OCI-LY1 (cell line): ENCODE measurements around the gene PPP2R5C.
A peak's percentile ranks its signal among the peaks of the same experiment; 100 is the strongest.
"Not testable (repeated sequence)": the region's sequence is repeated elsewhere in the genome, so short reads cannot be mapped to it uniquely, and the experiment has no call there.

Experiments used
- H2AFZ ChIP-seq: fragments of 200-600 bp; sonication (generic), shearing (Covaris generic); 2 replicates; pipeline ENCODE4 v1.6.0; 2014; ENCODE audit warnings: antibody characterized with exemption, mild to moderate bottlenecking, low read length
- H3F3A ChIP-seq: fragments of 200-600 bp; sonication (generic), shearing (Covaris generic); 2 replicates; pipeline ENCODE4 v1.6.0; 2014; ENCODE audit warnings: mild to moderate bottlenecking, antibody characterized with exemption, low read length, moderate library complexity; ENCODE audit not compliant: insufficient read depth
- H3K27ac ChIP-seq: fragments of 200-600 bp; sonication (generic); 2 replicates; pipeline ENCODE4 v1.5.1; 2014; ENCODE audit warnings: low read length, mixed run types, mild to moderate bottlenecking, low read depth; ENCODE audit not compliant: poor library complexity, severe bottlenecking
- H3K27me3 ChIP-seq: fragments of 200-600 bp; sonication (generic); 2 replicates; pipeline ENCODE4 v1.6.0; 2014; ENCODE audit warnings: antibody characterized with exemption, mild to moderate bottlenecking, low read length, moderate library complexity; ENCODE audit not compliant: insufficient read depth
- H3K36me3 ChIP-seq: fragments of 200-600 bp; sonication (generic); 2 replicates; pipeline ENCODE4 v1.6.1; 2014; ENCODE audit warnings: mild to moderate bottlenecking, antibody characterized with exemption, low read length, moderate library complexity, mixed read lengths; ENCODE audit not compliant: insufficient read depth
- H3K4me1 ChIP-seq: fragments of 200-600 bp; sonication (generic); 2 replicates; pipeline ENCODE4 v1.5.1; 2014; ENCODE audit warnings: mild to moderate bottlenecking, low read length, moderate library complexity; ENCODE audit not compliant: insufficient read depth, severe bottlenecking
- H3K4me2 ChIP-seq: fragments of 200-600 bp; sonication (generic), shearing (Covaris generic); 2 replicates; pipeline ENCODE4 v1.6.1; 2014; ENCODE audit warnings: low read length
- H3K4me3 ChIP-seq: fragments of 200-600 bp; sonication (generic); 2 replicates; pipeline ENCODE4 v1.5.1; 2014; ENCODE audit warnings: low read length, low read depth, mild to moderate bottlenecking, mixed read lengths; ENCODE audit not compliant: poor library complexity, severe bottlenecking
- H3K79me2 ChIP-seq: fragments of 200-600 bp; shearing (Covaris generic); 2 replicates; pipeline ENCODE4 v1.6.1; 2016; ENCODE audit warnings: mixed run types, low read length, mixed read lengths; ENCODE audit not compliant: insufficient read depth
- H3K9ac ChIP-seq: fragments of 200-600 bp; sonication (generic), shearing (Covaris generic); 2 replicates; pipeline ENCODE4 v1.6.1; 2014; ENCODE audit warnings: mild to moderate bottlenecking, low read length, mixed read lengths
- H3K9me2 ChIP-seq: fragments of 200-600 bp; sonication (generic), shearing (Covaris generic); 2 replicates; pipeline ENCODE4 v1.6.1; 2014; ENCODE audit warnings: low read depth, mild to moderate bottlenecking, low read length, mixed read lengths
- H3K9me3 ChIP-seq: fragments of 200-600 bp; shearing (Covaris generic); 2 replicates; pipeline ENCODE4 v1.6.1; 2014; ENCODE audit warnings: low read length, mixed read lengths
- H4K20me1 ChIP-seq: fragments of 200-600 bp; sonication (generic), shearing (Covaris generic); 2 replicates; pipeline ENCODE4 v1.6.0; 2016; ENCODE audit warnings: mild to moderate bottlenecking, low read length; ENCODE audit not compliant: insufficient read depth
- CTCF ChIP-seq: fragments of 200-600 bp; sonication (generic), shearing (Covaris generic); IDR thresholded peaks from 2 replicates; pipeline ENCODE4 v1.5.1; 2017; ENCODE audit warnings: mild to moderate bottlenecking, antibody characterized with exemption, low read length, moderate library complexity, mixed read lengths
- EZH2 ChIP-seq: fragments of 200-600 bp; sonication (generic), shearing (Covaris generic); IDR thresholded peaks from 2 replicates; pipeline ENCODE4 v1.8.0; 2017; ENCODE audit warnings: borderline replicate concordance, mixed run types, mild to moderate bottlenecking, antibody characterized with exemption, low read length, moderate library complexity, mixed read lengths

Gene PPP2R5C

GRCh38 chr14:101761032-101761880 is at the start of gene PPP2R5C:
Gene PPP2R5C, plus strand, starts transcription at chr14:101761709. Its CDS starts 185 bp downstream, at chr14:101761894.
- Histone ChIP-seq H3K27ac (peak within 1 kb of the TSS; percentile 71), H3K9me3 (no peaks in the 10 kb centered on the region)

DNA sequence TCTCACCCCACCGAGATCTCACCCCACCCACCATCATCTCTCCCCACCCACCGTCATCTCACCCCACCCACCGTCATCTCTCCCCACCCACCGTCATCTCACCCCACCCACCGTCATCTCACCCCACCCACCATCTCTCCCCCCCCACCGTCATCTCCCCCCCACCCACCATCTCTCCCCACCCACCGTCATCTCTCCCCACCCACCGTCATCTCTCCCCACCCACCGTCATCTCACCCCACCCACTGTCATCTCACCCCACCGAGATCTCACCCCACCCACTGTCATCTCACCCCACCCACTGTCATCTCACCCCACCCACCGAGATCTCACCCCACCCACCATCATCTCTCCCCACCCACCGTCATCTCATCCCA is 49.7 kb upstream of the PPP2R5C start:
- not testable (repeated sequence) for H3K27me3 ChIP-seq, H4K20me1 ChIP-seq, H2AFZ ChIP-seq, H3K9ac ChIP-seq, H3K4me2 ChIP-seq, H3K9me3 ChIP-seq, H3K36me3 ChIP-seq, H3K79me2 ChIP-seq, H3K27ac ChIP-seq, H3K9me2 ChIP-seq, H3K4me3 ChIP-seq, H3F3A ChIP-seq
- H3K4me1 ChIP-seq = peaks cover 10% of the 10 kb centered on the region

More at GRCh38 chr14:101761032-101761880, at the start of gene PPP2R5C:
- Histone ChIP-seq H3K27me3 (no peaks in the 10 kb centered on the region), H3F3A (no peaks in the 10 kb centered on the region; the same call in 1 of the 2 replicates), H3K4me2 (peak within 1 kb of the TSS; percentile 100), H4K20me1 (no peaks in the 10 kb centered on the region), H3K9me2 (no peaks in the 10 kb centered on the region), H3K9ac (peak within 1 kb of the TSS; percentile 90), H3K4me1 (peaks cover 23% of the 10 kb centered on the region), H3K79me2 (no peaks in the 10 kb centered on the region), H3K4me3 (peak within 1 kb of the TSS; percentile 100), H2AFZ (0 out of 2 replicates have a peak within 1 kb of the TSS, but pooled peaks have one; percentile 90), H3K36me3 (peaks cover 15% of the 10 kb centered on the region; the same call in 1 of the 2 replicates)
- TF ChIP-seq EZH2 (no peak), CTCF (no peak)

- H3K36me3 ChIP-seq, H3K27me3 ChIP-seq, H3F3A ChIP-seq, H4K20me1 ChIP-seq, H3K4me1 ChIP-seq, H3K9me2 ChIP-seq, H3K4me3 ChIP-seq, H3K9ac ChIP-seq, H3K27ac ChIP-seq, H3K79me2 ChIP-seq, H2AFZ ChIP-seq, H3K4me2 ChIP-seq, H3K9me3 ChIP-seq: not testable (repeated sequence)
These were observed 49.2 kb upstream of the PPP2R5C start for GRCh38 chr14:101712341-101712740.

DNA sequence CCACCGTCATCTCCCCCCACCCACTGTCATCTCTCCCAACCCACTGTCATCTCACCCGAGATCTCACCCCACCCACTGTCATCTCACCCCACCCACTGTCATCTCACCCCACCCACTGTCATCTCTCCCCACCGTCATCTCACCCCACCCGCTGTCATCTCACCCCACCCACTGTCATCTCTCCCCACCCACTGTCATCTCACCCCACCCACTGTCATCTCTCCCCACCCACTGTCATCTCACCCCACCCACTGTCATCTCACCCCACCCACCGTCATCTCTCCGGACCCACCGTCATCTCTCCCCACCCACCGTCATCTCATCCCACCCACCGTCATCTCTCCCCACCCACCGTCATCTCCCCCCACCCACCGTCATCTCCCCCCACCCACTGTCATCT is 48.4 kb upstream of the PPP2R5C start:
- not testable (repeated sequence) for H3K4me2 ChIP-seq, H4K20me1 ChIP-seq, H3K4me1 ChIP-seq, H3K27ac ChIP-seq, H3F3A ChIP-seq, H3K36me3 ChIP-seq, H3K4me3 ChIP-seq, H2AFZ ChIP-seq, H3K9me3 ChIP-seq, H3K27me3 ChIP-seq, H3K79me2 ChIP-seq, H3K9ac ChIP-seq, H3K9me2 ChIP-seq
